ENCODE data around the gene ELF2.
"Not testable (repeated sequence)": the region's sequence is repeated elsewhere in the genome, so short reads cannot be mapped to it uniquely, and the experiment has no call there.

ELF2 gene

DNA sequence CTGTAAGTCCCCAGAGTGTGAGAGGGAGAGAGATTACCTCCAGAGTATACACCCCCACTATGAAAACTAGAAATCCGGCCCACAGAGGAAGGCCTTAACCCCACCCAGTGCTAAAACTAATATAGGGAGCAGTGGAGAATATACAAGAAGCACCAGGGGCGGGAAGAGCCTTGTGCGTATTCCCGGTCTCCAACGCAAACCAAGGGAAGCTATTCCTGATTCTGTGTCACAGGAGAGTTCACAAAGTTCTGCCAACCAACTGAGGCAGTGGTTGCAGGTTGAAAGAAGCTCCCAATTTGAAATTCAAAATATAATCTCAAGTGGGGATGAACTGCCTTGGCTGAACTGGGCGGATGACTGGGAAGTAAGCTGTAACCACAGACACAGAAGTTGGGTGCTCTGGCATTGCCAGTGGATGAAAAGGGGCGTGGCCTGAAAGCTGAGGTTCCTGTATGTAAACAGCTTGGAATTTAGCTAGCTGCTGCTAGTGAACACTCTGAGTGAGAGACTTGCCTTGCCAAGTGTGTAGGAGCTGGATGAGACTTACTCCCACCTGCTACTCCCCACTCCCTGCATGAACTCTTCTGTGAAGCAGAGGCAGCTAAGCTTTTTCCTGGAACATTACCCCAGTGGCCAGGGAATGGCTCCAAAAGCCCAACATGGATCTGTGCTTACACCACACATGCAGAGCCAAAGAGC, 32.7 kb downstream of the ELF2 start:
- peak; percentile 45 for DNase-seq (ENCODE audit: low spot score)

- DNase-seq (ENCODE audit: low spot score): no peak
These were observed 34.0 kb downstream of the ELF2 start for GRCh38 chr4:139142980-139143379.

DNA sequence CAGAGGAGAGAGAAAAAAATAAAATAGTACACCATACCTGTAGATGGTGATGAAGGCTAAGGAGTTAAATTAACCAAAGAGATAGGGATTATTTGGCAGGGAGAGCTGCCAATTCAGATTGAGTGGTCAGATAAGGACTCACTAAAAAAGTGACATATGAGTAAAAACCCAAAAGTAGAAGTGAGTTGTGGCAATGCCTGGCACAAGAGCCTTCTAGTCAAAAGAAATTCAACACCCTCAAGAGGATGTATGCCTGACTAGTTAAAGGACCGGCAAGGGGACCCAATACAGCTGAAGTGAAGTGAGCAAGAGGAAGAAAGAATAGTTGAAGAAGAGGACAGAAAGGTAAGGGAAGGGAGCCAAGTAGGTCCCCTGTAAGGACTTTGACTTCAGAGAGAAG, 34.9 kb downstream of the ELF2 start:
- DNase-seq (ENCODE audit: low spot score): no peak

GRCh38 chr4:139137763-139138162, 39.3 kb downstream of the ELF2 start:
- no peak for DNase-seq (ENCODE audit: low spot score)

DNA sequence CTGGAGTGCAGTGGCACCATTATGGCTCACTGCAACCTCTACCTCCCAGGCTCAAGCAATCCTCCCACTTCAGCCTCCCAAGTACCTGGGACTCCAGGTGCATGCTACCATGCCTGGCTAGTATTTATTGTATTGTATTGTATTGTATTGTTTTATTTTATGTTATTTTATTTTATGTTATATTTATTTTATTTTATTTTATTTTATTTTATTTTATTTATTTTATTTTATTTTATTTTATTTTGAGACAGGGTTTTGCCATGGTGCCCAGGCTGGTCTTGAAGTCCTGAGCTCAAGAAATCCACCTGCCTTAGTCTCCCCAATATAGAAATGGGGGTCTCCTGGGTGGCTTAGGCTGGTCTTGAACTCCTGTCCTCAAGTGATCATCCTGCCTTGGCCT, 42.6 kb downstream of the ELF2 start:
- DNase-seq (ENCODE audit: low spot score): no peak

DNA sequence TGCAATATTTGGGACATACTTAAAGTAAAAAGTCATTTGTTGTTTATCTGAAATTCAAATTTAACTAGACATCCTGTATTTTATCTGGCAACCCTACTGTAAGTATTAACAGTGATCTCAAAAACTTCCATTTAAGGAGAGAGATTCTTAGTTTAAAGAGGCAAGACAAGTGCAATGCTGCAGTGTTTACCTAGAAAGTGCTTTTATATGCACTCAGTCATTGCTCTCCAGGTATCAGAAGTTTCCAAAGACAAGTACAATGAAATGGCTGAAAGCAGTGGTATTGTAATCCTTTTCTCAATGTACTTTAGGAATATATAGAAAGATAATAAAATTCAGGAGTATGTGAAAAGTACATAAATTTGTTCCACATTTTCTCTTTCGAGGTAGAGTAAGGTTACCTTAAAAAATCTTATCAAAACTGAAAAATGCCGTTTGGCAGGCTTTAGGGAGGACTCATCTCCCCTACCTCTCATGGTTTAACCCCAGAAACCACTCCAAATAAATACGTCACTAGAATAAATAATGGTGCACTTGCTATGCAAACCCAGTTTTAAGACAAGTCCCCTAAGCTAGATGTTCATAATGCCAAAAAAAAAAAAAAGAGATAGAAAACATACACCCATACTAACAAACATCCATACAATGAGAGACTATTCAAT, 45.7 kb downstream of the ELF2 start:
- no peak for DNase-seq (ENCODE audit: low spot score)

GRCh38 chr4:139129206-139129605, 47.8 kb downstream of the ELF2 start:
- peak; percentile 9 for DNase-seq (ENCODE audit: low spot score)

GRCh38 chr4:139126898-139127297, 50.1 kb downstream of the ELF2 start:
- no peak for DNase-seq (ENCODE audit: low spot score)

DNA sequence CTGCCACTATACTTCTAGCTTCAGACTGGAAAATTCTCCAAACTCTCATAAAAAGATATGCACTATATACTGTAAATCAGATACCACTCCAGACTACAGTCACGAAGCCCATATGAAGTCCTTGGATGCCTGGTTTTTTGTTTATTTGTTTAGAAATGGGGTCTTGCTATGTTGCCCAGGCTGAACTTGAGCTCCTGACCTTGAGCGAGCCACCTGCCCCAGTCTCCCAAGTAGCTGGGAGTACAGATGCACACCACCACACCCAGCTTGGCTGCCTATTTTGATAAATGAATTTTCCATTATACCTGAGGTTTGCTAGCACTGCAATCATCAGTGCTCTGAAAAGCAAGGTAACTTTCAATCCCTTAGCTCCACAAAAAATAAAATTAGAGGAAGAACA, 53.1 kb downstream of the ELF2 start:
- DNase-seq (ENCODE audit: low spot score): no peak

- no peak for DNase-seq (ENCODE audit: low spot score)
These were observed 58.7 kb downstream of the ELF2 start for GRCh38 chr4:139118365-139118764.

GRCh38 chr4:139115226-139115625, 61.8 kb downstream of the ELF2 start:
- DNase-seq (ENCODE audit: low spot score): no peak

- not testable (repeated sequence) for DNase-seq (ENCODE audit: low spot score)
These were observed 62.2 kb downstream of the ELF2 start for GRCh38 chr4:139114795-139115194.

DNA sequence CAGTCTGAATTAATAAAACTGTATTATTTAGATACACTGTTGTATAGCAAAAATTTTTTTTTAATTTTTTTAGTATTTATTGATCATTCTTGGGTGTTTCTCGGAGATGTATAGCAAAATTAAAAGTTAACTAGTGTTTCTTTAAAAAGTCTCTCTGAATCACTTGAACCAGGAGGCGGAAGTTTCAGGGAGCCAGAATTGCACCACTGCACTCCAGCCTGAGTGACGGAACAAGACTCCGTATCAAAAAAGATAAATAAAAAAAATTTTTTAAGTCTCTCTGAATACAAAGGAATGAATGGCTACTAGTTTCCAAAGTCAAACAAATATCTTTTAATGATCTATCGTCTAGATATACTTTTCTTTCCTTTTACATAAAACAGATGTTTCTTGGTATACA, 64.4 kb downstream of the ELF2 start:
- no peak for DNase-seq (ENCODE audit: low spot score)

DNA sequence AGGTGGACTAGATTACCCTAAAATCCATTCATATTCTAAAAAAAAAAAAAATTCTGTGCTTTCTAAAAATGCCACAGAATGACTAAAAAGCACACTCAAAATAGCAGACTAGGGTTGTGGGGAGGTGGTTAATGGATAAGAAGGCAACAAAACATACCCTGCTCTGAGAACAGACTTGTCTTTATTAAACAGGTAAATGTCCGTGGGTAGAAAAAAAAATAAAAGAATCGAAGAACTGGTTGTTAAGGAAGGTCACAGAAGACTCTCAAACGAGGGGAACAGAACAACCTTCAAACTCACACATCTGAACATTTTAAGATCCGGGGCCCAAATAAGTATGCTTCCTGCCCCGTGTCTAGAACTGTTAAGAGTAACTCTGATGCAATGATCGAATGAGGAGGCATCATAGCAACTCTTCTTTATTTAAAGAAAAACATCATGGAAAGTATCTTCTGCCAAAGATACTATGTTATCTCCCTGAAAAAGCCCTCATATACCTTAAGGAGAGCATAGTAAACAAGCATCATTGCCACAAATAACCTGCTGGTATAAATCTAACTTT, 68.4 kb downstream of the ELF2 start:
- no peak for DNase-seq (ENCODE audit: low spot score)

DNA sequence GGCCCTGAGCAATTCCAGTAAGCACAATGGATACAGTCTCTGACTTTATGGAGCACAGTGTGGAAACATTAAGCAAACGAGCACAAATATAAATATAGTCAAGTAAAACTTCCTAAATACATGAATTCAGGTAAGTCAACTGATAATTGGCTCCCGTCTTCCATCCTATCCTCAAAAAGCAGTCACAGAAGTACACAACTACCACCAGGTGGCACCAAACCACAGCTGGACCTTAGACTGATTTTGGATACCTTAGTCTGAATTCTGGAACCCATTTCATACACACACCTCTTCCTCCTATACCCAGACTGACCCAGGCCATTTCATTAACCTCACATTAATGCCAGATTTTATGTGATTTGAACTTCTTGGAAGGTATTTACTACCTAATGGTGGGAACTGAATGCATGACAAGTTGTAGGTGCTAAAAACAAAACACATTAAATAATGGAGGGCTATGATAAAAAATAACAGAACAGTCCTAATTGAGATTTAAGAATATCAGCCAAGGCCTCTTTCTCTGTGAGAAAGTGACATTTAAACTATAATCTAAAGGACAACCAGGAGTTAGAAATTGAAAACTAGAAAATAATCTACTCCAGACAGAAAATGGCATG, 77.5 kb downstream of the ELF2 start:
- DNase-seq (ENCODE audit: low spot score): peak; percentile 77

- no peak for DNase-seq (ENCODE audit: low spot score)
These were observed 84.7 kb downstream of the ELF2 start for GRCh38 chr4:139092271-139092670.

- peak; percentile 11 for DNase-seq (ENCODE audit: low spot score)
These were observed 91.9 kb downstream of the ELF2 start for GRCh38 chr4:139085141-139085540.

DNA sequence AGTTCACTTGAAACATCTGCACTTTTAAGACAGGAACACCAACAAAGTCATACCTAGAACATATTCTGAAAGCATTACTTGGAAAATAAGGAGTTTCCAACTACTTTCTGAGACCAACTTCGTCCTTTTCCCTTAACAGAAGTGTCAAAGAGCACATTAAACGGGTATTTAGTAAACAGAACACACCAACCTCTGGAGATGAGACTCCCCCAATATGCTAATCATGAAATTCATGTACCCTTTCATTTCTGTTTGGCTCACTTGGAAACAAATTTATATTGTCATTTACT, 92.3 kb downstream of the ELF2 start:
- DNase-seq (ENCODE audit: low spot score): no peak

DNA sequence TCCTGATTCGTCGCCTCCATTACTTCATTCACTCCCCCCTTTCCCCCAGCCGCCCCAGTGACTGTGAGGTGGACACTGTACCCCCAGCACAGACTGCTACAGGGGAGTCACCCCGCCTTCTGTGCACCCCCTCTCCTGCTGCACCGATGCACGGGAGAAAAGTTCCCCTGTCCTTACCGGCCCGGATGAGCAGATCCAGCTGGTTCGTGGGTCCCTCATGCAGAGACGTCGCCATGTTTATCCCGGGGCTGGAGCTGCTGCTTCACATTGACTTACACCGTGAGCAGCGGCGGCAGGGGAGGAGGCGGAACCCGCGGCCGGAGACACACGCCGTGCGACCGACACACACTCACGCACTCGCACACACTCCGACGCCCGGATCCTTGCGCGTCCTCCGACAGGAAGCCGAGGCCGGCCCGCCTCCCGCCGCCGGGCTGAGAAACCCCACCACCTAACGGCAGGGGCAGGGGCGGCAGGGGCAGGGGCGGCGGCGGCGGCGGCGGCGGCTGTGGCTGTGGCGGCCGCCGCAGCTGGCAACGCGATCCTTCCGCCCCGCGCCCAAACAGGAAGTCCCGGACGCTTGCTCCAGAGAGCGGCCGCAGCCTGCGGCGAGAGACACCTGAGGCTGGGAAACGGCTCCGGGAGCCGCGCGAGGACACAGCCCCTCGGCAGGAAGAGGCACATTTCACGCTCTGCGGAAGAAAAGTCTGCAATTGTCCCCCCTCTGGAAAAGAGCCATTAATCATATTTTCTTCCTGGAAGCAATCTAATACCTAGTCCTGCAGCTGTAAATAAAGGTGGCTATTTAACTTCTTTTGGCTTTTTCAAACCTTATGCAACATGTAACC, 92.8 kb downstream of the ELF2 start:
- DNase-seq (ENCODE audit: low spot score): peak; percentile 89

- DNase-seq (ENCODE audit: low spot score): peak; percentile 80
These were observed 93.4 kb downstream of the ELF2 start for GRCh38 chr4:139083607-139083955.

DNA sequence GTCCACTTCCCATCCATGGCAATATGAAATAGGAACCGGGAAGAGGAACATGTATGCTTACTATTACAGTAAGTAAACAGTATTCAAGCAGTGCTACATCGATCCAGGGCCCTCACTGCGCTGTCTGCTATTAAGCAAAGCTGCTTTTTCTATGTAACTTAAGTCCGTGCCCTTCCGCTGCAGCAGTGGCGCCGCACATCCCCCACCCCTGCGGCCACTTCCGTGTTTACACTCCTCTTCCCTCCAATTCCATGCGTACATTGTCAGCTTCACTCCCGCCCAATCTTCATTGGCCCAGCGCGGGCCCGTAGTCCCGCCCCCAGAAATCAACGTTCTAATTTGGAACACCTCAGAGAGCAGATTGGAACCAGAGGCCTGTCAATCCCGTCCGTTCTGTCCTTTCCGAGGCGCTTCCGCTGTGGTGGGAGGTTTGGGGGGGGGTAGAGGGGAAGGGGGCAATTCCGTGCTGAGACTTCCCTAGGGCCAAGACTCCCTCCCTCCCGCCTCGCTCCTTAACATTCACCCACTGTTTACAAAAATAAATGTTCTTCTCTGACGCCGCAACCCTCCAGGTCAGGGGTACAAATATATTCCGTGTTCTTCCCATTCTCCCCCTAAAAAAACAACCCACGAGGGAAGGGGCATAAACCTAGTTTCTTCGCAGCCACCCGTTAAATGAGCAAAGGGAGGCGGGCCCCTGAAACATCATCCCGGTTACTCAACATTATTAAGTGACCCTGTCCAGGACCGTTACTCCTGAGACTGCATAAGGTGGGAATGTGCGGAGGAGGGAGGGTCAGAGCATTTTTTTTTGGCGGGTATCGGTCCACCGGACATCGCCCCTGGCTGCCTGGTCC, 94.0 kb downstream of the ELF2 start:
- DNase-seq (ENCODE audit: low spot score): peak; percentile 95

GRCh38 chr4:139078926-139079325, 98.1 kb downstream of the ELF2 start:
- DNase-seq (ENCODE audit: low spot score): no peak
